NCI-H146 treated with DMSO at 0.1 percent for 48 hours (cell line): ENCODE data around the gene GABBR1.

Experiments
- DNase-seq: peaks from one replicate; lab custom pipeline; 2025; ENCODE audit not compliant: unreplicated experiment; lab: John Stamatoyannopoulos, UW

GABBR1 gene

DNA sequence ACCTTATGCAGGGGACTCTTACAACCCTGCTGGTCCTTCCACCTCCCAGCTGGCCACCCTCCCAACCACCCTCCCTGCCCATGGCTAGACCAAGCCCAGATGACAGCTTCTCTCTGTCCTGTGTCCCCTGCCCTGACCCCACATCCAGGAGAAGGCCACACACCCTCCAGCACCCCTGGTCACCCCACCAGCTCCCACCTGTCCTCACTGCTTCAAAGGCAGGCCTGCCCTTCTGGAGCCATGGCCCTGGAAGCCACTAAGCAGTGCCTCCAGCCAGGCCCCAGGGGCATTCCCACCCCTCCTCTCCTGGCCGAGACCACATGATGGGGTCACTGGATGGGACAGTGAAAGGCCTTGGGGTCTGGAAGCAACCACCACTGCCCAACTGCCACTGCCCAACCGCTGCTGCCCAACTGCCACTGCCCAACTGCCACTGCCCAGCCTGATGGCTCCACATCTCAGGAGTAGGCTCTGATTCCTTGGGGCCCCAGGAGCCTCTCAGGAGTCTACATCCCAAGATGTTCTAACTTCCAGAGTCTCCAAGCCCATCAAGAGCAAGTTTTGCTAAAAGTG is 103.9 kb downstream of the GABBR1 start:
- DNase-seq = no peak

DNA sequence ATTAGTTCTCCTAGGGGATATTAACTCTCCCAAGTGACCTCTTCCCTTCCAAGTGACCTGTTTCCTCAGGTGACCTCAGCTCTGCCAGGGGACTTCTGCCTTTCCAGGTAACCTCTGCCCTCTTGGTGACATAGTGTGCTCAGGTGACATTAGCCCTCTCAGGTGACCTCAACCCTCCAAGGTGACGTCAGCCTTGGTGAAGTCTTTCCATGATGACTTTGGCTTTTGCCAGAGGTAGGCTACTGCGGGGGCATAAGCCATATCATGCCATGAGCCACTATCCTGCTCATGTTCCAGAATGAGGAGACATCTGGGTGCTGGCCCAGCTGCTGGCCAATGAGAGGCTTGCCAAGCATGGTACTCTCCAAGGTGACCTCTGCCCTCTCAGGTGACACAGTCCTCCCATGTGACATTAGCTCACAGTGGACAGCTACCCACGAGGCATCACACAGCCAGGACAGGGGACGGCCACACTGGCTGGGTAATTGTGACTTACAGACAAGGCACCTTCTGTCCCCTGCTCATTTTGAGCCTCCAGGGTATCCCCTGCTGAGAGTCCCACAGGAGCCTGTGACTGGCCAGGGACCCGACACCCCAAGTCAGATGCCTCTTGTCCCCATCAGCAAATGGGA is 104.6 kb downstream of the GABBR1 start:
- no peak for DNase-seq

DNA sequence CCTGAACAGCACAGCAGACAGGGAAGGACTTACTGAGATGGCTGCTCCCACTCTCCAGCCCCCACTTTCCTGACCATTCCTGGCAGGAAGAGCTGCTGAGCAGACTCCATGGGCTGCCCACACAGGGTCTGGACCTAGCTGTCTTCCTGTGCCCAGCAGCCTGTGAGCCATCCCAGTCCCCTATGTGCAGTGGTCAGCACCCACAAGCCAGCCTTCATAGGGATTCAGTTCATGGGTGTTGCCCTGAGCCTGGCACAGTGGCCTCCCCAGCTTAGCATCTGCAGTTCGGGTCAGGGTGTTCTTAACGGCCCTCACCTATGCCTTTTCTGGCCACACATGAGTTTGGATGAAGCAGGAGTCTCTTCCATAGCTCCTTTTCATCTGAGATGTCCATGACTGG is 105.4 kb downstream of the GABBR1 start:
- DNase-seq = no peak

DNA sequence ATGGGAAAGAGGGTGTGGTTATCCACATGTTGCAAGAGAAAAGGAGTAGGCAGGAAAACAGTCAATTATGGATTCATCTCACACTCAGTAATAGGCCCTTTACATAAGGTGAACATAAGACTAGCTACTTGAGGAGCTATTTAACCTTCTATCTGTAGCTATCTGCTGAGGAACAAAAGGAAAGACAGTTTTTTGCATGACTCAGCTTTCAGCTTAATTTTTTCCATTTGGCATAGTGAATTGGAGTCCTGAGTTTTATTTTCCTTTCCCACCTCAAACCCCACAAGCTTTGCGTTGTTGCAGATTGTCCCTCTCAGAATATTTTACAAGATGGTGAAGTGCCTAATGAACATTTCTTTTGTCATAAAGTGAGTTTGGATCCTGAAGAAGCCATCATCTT is 105.9 kb downstream of the GABBR1 start:
- DNase-seq = no peak

DNA sequence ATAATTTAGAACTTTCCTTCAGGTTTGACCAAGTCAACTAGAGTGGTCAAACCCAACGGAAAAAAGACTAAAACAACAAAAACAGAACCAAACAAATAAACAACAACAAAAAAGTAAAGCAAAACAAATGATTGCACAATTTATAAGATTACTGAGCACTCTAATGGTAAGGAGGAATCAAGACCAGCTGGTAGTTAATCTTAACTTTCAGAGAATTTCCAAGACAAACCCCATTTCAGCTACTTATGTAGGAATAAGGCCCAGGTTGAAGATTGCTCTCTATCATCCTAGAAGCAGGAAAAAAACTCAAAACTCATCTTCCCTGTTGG is 107.7 kb downstream of the GABBR1 start:
- DNase-seq = no peak

DNA sequence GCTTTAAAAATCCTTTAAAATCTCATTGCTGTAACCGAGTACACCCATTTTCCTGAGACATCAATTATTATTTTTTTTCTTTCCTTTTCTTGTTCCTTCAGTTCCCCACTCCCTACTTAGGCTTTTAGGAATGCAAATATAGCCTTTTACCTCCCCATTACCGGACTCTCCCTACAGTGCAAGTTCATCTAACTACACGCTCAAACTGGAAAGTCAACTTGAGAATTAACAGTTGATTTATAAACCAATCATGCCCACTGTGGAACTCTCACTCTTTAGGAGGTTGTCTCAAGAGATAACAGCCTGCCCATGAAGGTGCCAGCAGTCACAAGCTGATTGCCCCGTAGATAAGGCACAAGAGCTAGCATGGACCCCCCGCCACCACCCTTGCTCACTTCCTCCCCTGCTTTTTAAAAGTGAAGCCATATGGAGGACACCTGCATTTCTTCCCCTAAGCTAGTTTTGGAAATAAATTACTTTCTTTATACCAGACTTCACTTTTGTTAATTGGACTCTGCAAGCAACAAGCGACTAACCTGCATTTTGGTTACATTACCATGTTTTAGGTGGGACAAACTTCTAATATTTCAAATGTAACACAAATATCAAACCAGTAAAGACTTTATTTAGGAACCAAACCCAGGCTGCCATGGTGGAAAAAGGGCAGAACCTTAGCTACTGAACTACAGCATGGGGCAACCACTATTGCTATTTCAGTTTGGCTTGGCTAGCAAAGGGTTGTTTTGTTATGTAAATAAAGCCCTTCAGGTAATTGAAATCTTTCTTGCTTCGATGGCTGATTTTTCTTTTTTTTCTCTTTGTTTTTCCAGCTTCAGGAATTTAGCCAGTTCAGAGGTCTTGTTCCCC is 108.3 kb downstream of the GABBR1 start:
- no peak for DNase-seq

DNA sequence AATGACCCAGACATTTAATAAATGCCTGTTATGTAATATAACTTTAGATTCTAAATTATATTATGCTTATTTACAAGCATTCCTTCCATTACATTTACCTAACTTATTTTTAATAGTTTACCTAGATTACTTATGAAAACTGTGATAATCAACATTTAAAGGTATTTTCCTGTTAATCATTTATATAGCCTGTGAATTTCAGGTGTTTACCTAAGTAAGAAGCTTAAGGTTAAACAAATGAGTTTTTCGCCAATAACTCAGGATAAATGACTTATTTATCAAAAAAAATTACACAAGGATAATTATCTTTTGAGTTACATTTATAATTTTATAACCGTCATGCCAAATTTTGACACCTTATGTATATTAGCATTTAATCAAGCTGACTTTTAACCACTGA is 108.9 kb downstream of the GABBR1 start:
- DNase-seq = no peak

DNA sequence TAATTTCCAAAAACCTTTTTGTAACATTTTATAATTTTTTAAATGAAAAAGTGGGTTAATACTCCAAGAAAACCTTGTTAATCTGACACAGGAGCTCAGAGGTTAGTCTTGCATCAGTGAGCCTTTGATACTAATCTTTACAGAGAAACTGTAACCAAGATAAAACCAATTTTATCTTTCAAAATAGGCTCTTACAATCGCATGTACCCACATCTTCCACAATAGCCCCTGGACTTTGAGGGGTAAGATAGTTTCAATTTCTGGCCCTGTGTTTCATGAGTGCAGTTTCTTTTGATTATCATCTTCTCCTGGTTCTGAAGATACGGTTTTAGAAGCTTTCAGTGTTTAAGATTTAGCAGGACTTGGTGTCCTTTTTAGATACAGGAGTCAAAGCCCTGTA is 110.8 kb downstream of the GABBR1 start:
- DNase-seq = no peak

DNA sequence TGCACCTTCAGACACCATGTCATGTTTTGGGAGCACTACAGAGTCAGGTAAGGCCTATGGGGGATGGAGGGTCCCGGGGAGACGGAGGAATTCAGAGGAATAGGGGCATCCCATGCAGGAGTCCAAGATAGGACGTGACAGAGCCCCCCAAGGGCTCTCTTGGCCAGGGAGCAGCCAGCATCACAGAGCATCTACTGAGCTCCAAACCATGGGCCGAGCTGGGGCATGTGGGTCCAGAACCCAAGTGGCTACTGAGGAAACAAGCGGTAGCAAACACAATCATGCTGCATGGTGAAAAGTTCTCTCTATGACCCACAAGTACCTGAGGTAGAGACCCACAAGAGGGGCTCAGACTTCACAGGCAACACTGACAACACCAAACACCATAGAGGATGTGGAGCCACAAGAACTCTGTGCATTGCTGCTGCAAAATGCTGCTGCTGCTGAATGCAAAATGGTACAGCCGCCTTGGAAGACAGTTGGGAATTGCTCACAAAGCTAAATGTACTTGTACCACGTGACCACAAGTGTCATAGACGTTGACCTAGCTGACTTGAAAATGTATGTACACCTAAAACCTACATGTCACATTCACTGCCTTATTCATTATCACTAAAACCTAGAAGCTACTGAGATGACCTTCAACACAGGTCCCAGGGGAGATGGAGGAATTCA is 111.8 kb downstream of the GABBR1 start:
- DNase-seq = no peak

DNA sequence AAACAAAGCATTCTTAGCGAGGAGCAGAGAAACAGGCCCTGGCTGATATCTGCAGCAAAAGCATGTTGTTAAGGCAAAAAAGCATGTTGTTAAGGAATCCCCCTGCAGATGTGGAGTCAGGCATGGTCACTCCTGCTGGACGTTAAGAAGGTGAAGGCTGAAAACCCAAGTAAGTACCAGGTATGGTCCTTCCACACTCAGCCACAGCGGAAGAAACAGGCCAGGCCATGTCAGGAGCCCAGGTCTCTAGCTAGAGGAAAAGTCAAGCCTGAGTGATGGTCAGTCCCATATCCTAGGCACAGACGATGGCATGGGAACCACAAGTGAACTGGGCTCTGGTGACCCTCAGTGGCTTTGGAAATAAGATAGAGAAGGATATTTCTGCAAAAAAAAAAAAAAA is 112.8 kb downstream of the GABBR1 start:
- no peak for DNase-seq

DNA sequence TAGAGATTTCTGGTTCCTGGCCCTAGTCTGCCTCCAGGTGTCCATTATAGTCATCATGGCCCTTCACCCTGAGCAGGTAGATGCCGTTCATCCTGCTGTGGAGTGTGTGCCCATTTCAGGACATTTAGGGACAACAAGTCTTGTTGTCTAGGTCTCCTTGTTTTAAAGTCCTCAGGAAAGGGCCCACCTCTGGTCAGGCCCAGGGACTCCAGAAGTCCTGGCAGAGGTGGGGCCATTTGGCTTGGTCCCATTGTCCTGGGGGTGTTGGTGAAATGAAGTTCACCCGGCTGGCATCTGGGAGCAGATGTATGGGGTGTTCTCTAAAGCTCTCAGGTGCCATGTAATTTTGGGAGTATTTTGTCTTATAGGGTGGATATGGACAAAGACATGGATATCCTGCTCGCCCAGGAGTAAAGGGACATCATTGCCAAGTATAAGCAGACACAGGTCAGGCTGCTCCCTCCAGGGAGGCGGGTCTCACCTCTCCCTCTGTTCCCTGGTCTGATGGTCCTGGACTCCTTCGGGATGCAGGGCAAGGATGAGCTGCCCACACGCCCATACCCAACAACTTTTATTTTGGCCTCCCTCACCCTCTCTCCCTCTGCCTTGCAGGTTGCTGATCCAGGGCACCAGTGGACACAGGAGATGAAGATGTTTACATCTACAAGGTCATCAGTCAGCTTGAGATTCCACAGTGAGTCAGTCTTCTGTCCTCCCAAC is 113.5 kb downstream of the GABBR1 start:
- DNase-seq = no peak

DNA sequence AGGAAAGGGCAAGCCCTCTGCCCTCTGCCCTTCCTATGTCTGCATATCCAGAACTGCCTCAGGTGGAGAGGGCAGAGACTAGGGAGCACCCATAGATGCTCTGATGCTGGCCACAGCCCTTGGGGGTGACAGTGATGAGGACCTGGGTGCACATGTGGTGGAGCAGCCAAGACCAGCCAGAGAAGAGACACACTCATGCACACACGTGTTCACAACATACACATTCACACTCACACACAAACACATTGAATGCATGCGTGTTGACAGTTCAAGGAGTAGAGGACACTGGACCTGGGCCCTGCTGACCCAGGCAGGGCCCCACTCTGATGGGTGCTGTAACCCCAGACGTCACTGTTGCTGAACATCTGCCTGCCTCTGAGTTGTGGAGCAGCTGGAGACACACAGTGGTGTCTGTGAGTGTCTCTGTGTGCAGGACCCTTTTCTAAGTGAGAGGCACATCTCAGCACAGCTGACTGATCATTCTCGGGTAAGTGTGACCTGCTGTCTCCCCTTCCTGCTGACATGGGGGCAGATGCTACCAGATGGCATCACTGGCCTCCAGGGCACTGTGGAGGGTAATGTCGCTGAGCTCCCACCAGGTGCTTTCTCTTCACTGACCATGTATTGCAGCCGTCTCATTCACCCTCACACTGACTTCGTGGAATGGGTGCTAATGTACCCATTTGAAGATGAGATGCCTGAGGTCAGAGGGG is 115.1 kb downstream of the GABBR1 start:
- DNase-seq = no peak

DNA sequence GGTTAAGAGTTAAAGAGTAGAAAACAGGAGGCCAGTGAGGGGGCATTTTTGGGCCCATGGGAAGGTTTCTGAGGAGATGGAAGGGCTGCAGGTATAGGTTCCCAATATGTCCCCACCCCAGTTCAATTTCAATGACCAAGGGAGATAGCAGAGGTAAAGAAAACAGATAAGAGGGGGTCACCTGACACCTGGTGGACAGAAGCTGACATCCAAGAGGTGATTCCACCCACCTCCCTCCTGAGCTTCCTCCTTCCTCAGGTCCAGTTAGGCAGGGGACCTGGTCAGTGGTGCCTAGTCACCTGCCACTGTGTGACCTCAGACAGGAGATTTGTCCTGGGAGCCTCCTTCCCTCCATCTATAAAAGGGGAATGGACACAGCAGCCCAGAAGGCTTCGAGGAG is 115.7 kb downstream of the GABBR1 start:
- no peak for DNase-seq

DNA sequence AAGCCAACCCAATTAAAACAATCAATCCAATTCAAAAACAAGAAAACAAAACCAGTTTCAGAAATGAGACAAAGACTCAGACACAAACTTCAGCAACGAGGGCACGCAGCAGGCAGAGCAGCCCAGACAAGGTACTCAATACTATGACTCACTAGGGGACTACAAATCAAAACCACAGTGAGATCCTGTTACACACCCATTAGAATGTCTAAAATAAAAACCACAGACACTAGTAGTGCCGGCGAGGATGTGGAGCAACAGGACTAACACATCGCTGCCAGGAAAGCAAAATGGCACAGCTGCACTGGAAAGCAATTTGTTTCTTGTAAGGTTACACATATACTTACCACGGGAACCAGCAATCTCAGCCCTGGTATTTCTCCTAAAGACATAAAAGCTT is 116.9 kb downstream of the GABBR1 start:
- no peak for DNase-seq

DNA sequence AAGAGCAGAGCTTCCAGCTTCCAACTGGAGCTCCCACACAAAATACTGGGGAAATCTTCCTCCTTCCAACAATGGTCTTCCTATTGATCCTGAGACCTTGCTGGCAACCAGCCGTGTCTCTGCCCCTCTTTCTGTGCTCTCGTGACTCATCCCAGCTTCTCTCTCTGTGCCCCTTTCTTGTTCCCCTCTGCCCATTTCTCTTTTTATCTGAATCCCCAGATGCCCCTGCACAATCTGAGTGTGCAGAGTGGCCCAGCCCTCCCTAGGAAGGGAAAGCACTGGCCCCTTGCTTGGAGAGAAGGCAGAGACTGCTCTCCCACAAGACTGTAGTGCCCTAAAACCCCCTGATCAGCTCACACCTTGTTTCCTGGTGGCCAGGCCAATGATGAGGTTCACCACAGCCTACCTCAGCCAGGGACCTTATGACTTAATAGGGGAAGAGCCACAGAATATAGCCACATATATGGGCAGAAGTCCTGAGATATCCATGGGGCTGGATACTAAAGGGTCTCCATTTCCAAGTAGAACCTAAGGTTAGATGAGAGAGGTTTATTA is 122.2 kb downstream of the GABBR1 start:
- DNase-seq = no peak

DNA sequence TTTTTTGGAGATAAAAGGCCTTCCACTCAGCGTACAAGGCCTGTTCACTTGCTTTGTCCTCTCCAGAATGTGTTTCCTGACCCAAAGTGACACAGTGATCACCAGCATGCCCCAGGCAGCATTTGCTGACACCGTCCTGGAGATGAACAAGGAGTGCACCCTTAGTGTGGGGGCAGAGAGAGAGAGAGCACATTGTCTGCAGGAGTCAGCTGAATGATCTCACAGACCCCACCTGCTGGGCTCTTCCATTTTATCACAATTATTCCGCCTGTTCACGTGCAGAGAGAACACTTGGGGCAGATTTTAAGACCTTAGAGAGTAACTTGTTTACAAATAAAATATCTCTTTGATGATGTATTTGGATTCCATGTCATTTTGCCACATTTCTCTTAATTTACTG is 122.8 kb downstream of the GABBR1 start:
- no peak for DNase-seq
